HepG2 (cell line): ENCODE results near the gene SIKE1.

ENCODE experiments used
- ARID4A ChIP-seq: sonication (generic); formaldehyde crosslinking; IDR thresholded peaks from 2 replicates; pipeline ENCODE4 v1.5.0; 2020; ENCODE audit warnings: mild to moderate bottlenecking, missing genetic modification reagents, borderline replicate concordance
- BRCA1 ChIP-seq: sonication (generic); formaldehyde crosslinking; IDR thresholded peaks from 2 replicates; pipeline ENCODE4 v1.4.0; 2020; ENCODE audit warnings: missing genetic modification reagents
- MATR3 ChIP-seq: sonication (generic); formaldehyde crosslinking; IDR thresholded peaks from 2 replicates; pipeline ENCODE4 v1.4.0; 2020; ENCODE audit warnings: missing genetic modification reagents
- MAX ChIP-seq: IDR thresholded peaks from 2 replicates; pipeline ENCODE4 v1.6.1; 2012; ENCODE audit warnings: inconsistent platforms
- MYC ChIP-seq: sonication (generic); formaldehyde crosslinking; IDR thresholded peaks from 2 replicates; pipeline ENCODE4 v1.9.0; 2021; ENCODE audit warnings: missing genetic modification reagents, borderline replicate concordance
- POLR2A ChIP-seq, 2 experiments: IDR thresholded peaks; 2 replicates each; pipeline ENCODE4 v1.6.1; 2011; ENCODE audit warnings: low read depth in 2 of 2, low read length in 2 of 2, mild to moderate bottlenecking in 1 of 2, moderate library complexity in 1 of 2; ENCODE audit not compliant: insufficient read depth in 1 of 2
- SYNCRIP ChIP-seq: fragments of 200-400 bp; formaldehyde crosslinking; IDR thresholded peaks from 2 replicates; pipeline ENCODE4 v1.6.1; 2018; ENCODE audit warnings: mild to moderate bottlenecking, low read depth, low read length; ENCODE audit not compliant: insufficient read depth
- ZC3H4 ChIP-seq: sonication (generic); formaldehyde crosslinking; IDR thresholded peaks from 2 replicates; pipeline ENCODE4 v1.4.0; 2020; ENCODE audit warnings: missing genetic modification reagents, borderline replicate concordance
- ZNF512 ChIP-seq: sonication (generic); formaldehyde crosslinking; IDR thresholded peaks from 2 replicates; pipeline ENCODE4 v1.4.0; 2020; ENCODE audit warnings: mild to moderate bottlenecking, missing genetic modification reagents
- ZNF710 ChIP-seq: sonication (generic); formaldehyde crosslinking; IDR thresholded peaks from 2 replicates; pipeline ENCODE4 v1.5.0; 2020; ENCODE audit warnings: mild to moderate bottlenecking, missing genetic modification reagents, borderline replicate concordance
- ZNF83 ChIP-seq: sonication (generic); formaldehyde crosslinking; IDR thresholded peaks from 2 replicates; pipeline ENCODE4 v1.4.0; 2020; ENCODE audit warnings: missing genetic modification reagents, mild to moderate bottlenecking, borderline replicate concordance
- TF ChIP-seq, protein P1 (sequence below): sonication (generic); formaldehyde crosslinking; IDR thresholded peaks from 2 replicates; pipeline ENCODE4 v1.5.0; 2020; ENCODE audit warnings: mild to moderate bottlenecking, missing genetic modification reagents, moderate library complexity

DNA sequence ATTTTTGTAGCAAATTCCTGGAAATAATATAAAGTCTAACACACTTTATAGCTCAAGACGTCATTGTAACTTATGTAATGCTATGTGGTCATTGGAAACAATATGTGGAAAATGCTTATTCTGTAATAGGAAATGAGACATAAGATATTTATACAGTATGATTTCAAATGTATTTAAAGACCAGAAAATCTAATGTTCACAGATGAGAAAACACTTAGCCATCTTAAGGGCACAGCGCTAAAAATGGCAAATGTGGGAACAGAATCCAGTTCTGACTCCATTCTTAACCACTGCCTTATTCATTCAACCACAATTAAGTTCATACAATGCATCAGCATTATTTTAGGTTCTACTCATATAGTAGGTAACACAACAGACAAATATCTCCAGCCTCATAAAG lies 35.2 kb downstream of the SIKE1 start:
- TF ChIP-seq BRCA1 (CRISPR knock-in tag) (no peak), ZNF83 (no peak), SYNCRIP (no peak), ARID4A (no peak), MYC (no peak), POLR2A (IDR thresholded peaks at IDR 0.05; ENCODE audit: insufficient read depth in 1 of 2, low read depth in 2 of 2, low read length in 2 of 2) (no peak), ZNF512 (no peak), MATR3 (CRISPR knock-in tag) (no peak), MAX (no peak), ZNF710 (CRISPR knock-in tag) (no peak), ZC3H4 (no peak)
- TF ChIP-seq, protein P1, sequence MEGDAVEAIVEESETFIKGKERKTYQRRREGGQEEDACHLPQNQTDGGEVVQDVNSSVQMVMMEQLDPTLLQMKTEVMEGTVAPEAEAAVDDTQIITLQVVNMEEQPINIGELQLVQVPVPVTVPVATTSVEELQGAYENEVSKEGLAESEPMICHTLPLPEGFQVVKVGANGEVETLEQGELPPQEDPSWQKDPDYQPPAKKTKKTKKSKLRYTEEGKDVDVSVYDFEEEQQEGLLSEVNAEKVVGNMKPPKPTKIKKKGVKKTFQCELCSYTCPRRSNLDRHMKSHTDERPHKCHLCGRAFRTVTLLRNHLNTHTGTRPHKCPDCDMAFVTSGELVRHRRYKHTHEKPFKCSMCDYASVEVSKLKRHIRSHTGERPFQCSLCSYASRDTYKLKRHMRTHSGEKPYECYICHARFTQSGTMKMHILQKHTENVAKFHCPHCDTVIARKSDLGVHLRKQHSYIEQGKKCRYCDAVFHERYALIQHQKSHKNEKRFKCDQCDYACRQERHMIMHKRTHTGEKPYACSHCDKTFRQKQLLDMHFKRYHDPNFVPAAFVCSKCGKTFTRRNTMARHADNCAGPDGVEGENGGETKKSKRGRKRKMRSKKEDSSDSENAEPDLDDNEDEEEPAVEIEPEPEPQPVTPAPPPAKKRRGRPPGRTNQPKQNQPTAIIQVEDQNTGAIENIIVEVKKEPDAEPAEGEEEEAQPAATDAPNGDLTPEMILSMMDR (CRISPR knock-in tag) = no peak
